IMR-90 (cell line): Measurements from ENCODE around the gene HOXA5. TPM values are rescaled to one million over a fixed set of nuclear protein-coding genes. Genes with fewer than 3 reads are reported as not detected.

Source experiments
- ATAC-seq: fragments of 200-7000 bp; cut with Tn5 transposase; 2 replicates; pipeline ENCODE4 v1.9.1; 2020; ENCODE audit warnings: low read depth, mild to moderate bottlenecking, moderate library complexity
- BruUV-seq: library from RNA; stranded (reverse); fragments of 400-500 nt; replicated peaks from 2 replicates; lab custom pipeline; 2021; lab: Mats Ljungman, UMichigan
- CTCF ChIA-PET: fragments of 300-600 bp; formaldehyde crosslinking; extraction: SDS; loops from one replicate; lab custom pipeline; 2021; ENCODE audit warnings: antibody characterized with exemption; lab: Yijun Ruan, JAX
- POLR2A ChIA-PET: fragments of 300-600 bp; sonication (Branson Sonifier 250); formaldehyde crosslinking; loops from one replicate; lab custom pipeline; 2022; ENCODE audit warnings: antibody characterized with exemption; ENCODE audit not compliant: unreplicated experiment; lab: Charles Lee
- DNase-seq: peaks from one replicate; pipeline ENCODE4 v3.0.0; 2013
- H2AFZ ChIP-seq: replicated peaks from 2 replicates; pipeline ENCODE3; 2013; ENCODE audit warnings: low read length, mild to moderate bottlenecking; ENCODE audit not compliant: poor library complexity
- H2AK5ac ChIP-seq: 2 replicates; pipeline ENCODE4 v1.6.1; 2013; ENCODE audit warnings: low read depth, low read length, inconsistent platforms
- H2AK9ac ChIP-seq: replicated peaks from 2 replicates; pipeline ENCODE3; 2013; ENCODE audit warnings: mild to moderate bottlenecking, low read depth, low read length, moderate library complexity; ENCODE audit not compliant: poor library complexity
- H2BK120ac ChIP-seq: 2 replicates; pipeline ENCODE4 v1.6.1; 2013; ENCODE audit warnings: low read depth, low read length, inconsistent platforms
- H2BK15ac ChIP-seq: 3 replicates; pipeline ENCODE4 v1.6.1; 2013; ENCODE audit warnings: low read depth, low read length, inconsistent platforms
- H2BK20ac ChIP-seq: 2 replicates; pipeline ENCODE4 v1.6.1; 2013; ENCODE audit warnings: low read depth, mild to moderate bottlenecking, inconsistent platforms, low read length, moderate library complexity
- H2BK5ac ChIP-seq: 2 replicates; pipeline ENCODE4 v1.6.1; 2013; ENCODE audit warnings: mild to moderate bottlenecking, low read depth, low read length, inconsistent platforms; ENCODE audit not compliant: poor library complexity, severe bottlenecking
- H3K14ac ChIP-seq: replicated peaks from 2 replicates; pipeline ENCODE4 v1.6.1; 2013; ENCODE audit warnings: low read depth, low read length, inconsistent platforms
- H3K18ac ChIP-seq: 2 replicates; pipeline ENCODE4 v1.6.1; 2013; ENCODE audit warnings: low read depth, low read length, control low read depth
- H3K23ac ChIP-seq: 2 replicates; pipeline ENCODE4 v1.6.1; 2013; ENCODE audit warnings: low read depth, low read length, inconsistent platforms
- H3K27ac ChIP-seq: 2 replicates; pipeline ENCODE4 v1.5.1; 2013; ENCODE audit warnings: mild to moderate bottlenecking, control low read depth, low read length; ENCODE audit not compliant: insufficient read depth
- H3K27me3 ChIP-seq: 2 replicates; pipeline ENCODE4 v1.6.1; 2013; ENCODE audit warnings: low read length; ENCODE audit not compliant: control insufficient read depth, insufficient read depth
- H3K36me3 ChIP-seq: 2 replicates; pipeline ENCODE4 v1.6.1; 2013; ENCODE audit warnings: low read length, mixed read lengths; ENCODE audit not compliant: control insufficient read depth, insufficient read depth
- H3K4ac ChIP-seq: 2 replicates; pipeline ENCODE4 v1.6.1; 2013; ENCODE audit warnings: low read depth, low read length, inconsistent platforms
- H3K4me1 ChIP-seq: 2 replicates; pipeline ENCODE4 v1.6.1; 2013; ENCODE audit warnings: low read length, mixed read lengths; ENCODE audit not compliant: control insufficient read depth, insufficient read depth
- H3K4me2 ChIP-seq: 2 replicates; pipeline ENCODE4 v1.6.1; 2013; ENCODE audit warnings: low read depth, mild to moderate bottlenecking, control low read depth, low read length, moderate library complexity
- H3K4me3 ChIP-seq: 2 replicates; pipeline ENCODE4 v1.5.1; 2013; ENCODE audit warnings: low read depth, mild to moderate bottlenecking, control low read depth, low read length, moderate library complexity; ENCODE audit not compliant: insufficient read depth
- H3K56ac ChIP-seq: 2 replicates; pipeline ENCODE4 v1.6.1; 2013; ENCODE audit warnings: low read length, inconsistent platforms; ENCODE audit not compliant: insufficient read depth; ENCODE audit errors: extremely low read depth
- H3K79me1 ChIP-seq, 2 experiments: 2 replicates each; pipeline ENCODE4 v1.6.1; 2013; ENCODE audit warnings: low read length in 2 of 2, inconsistent platforms in 1 of 2, low read depth in 1 of 2
- H3K9ac ChIP-seq: 2 replicates; pipeline ENCODE4 v1.6.1; 2013; ENCODE audit warnings: low read depth, low read length, control low read depth
- H3K9me1 ChIP-seq: 2 replicates; pipeline ENCODE4 v1.6.1; 2013; ENCODE audit warnings: low read length, inconsistent platforms; ENCODE audit not compliant: insufficient read depth
- H3K9me3 ChIP-seq: 2 replicates; pipeline ENCODE4 v1.6.1; 2013; ENCODE audit warnings: low read length; ENCODE audit not compliant: control insufficient read depth, insufficient read depth
- H4K20me1 ChIP-seq: 2 replicates; pipeline ENCODE4 v1.6.1; 2013; ENCODE audit warnings: low read length, inconsistent platforms; ENCODE audit not compliant: insufficient read depth
- H4K5ac ChIP-seq: 2 replicates; pipeline ENCODE4 v1.6.1; 2013; ENCODE audit warnings: mild to moderate bottlenecking, low read depth, low read length, control low read depth
- H4K8ac ChIP-seq, 2 experiments: 2 replicates each; pipeline ENCODE4 v1.6.1; 2013; ENCODE audit warnings: low read depth in 2 of 2, low read length in 2 of 2, control low read depth in 1 of 2, inconsistent platforms in 1 of 2
- H4K91ac ChIP-seq: 2 replicates; pipeline ENCODE4 v1.6.1; 2013; ENCODE audit warnings: low read depth, low read length, inconsistent platforms; ENCODE audit not compliant: insufficient read depth
- BHLHE40 ChIP-seq: fragments of 150-350 bp; IDR thresholded peaks from 2 replicates; pipeline ENCODE4 v1.6.1; 2016; ENCODE audit warnings: mild to moderate bottlenecking, low read depth, low read length
- CEBPB ChIP-seq: IDR thresholded peaks from 2 replicates; pipeline ENCODE4 v1.6.1; 2012; ENCODE audit warnings: low read depth, low read length, improper control_type of control experiment
- CHD1 ChIP-seq: IDR thresholded peaks from 2 replicates; pipeline ENCODE4 v1.6.1; 2012; ENCODE audit warnings: low read depth, low read length, improper control_type of control experiment
- FOS ChIP-seq: fragments of 150-350 bp; IDR thresholded peaks from 2 replicates; pipeline ENCODE4 v1.6.1; 2016; ENCODE audit warnings: low read depth, low read length
- MAFK ChIP-seq: IDR thresholded peaks from 2 replicates; pipeline ENCODE4 v1.6.1; 2012; ENCODE audit warnings: low read depth, low read length, improper control_type of control experiment
- MAZ ChIP-seq: IDR thresholded peaks from 2 replicates; pipeline ENCODE4 v1.6.1; 2012; ENCODE audit warnings: low read depth, mild to moderate bottlenecking, low read length, improper control_type of control experiment, moderate library complexity, borderline replicate concordance
- MXI1 ChIP-seq: IDR thresholded peaks from 2 replicates; pipeline ENCODE4 v1.6.1; 2012; ENCODE audit warnings: low read depth, mild to moderate bottlenecking, low read length, moderate library complexity, borderline replicate concordance
- NFE2L2 ChIP-seq: fragments of 150-350 bp; IDR thresholded peaks from 2 replicates; pipeline ENCODE4 v1.6.1; 2016; ENCODE audit warnings: low read depth, mild to moderate bottlenecking, low read length
- RAD21 ChIP-seq: IDR thresholded peaks from 2 replicates; pipeline ENCODE4 v1.6.1; 2012; ENCODE audit warnings: low read length, improper control_type of control experiment
- RCOR1 ChIP-seq: IDR thresholded peaks from 2 replicates; pipeline ENCODE4 v1.6.1; 2012; ENCODE audit warnings: mild to moderate bottlenecking, low read length, improper control_type of control experiment; ENCODE audit not compliant: insufficient replicate concordance
- RFX5 ChIP-seq: IDR thresholded peaks from 2 replicates; pipeline ENCODE4 v1.8.0; 2012; ENCODE audit warnings: low read depth, mild to moderate bottlenecking, low read length, moderate library complexity
- SMC3 ChIP-seq: fragments of 150-350 bp; IDR thresholded peaks from 2 replicates; pipeline ENCODE4 v1.6.1; 2016; ENCODE audit warnings: low read depth, mild to moderate bottlenecking, antibody characterized with exemption, low read length, moderate library complexity
- WGBS, 2 experiments: methylation state at CpG; one replicate each; pipeline versions ENCODE4 v1.1.5 to v1.1.7; 2013; ENCODE audit warnings: missing lambda C conversion rate in 2 of 2; ENCODE audit not compliant: insufficient read length in 1 of 2; ENCODE audit errors: extremely low coverage in 2 of 2; 5-methylcytosine and 5-hydroxymethylcytosine counted together
- dilution Hi-C: fragments of 300-500 bp; cut with HindIII; formaldehyde crosslinking; loops from one replicate; pipeline ENCODE4 v1.14.3; 2018; ENCODE audit warnings: low sequenced_read_pairs; ENCODE audit not compliant: unreplicated experiment
- in situ Hi-C: fragments of 300-500 bp; cut with MboI; formaldehyde crosslinking; loops from 3 replicates; pipeline ENCODE4 v1.14.3; 2019; ENCODE audit warnings: low sequenced_read_pairs, inconsistent platforms, mixed read lengths
- intact Hi-C: fragments of 100-400 bp; cut with micrococcal nuclease; formaldehyde crosslinking; loops from 2 replicates; pipeline ENCODE4 v1.10.0; 2022
- polyA plus RNA-seq, 3 experiments: library from polyadenylated mRNA; depleted of rRNA; stranded (reverse); fragments of >200 nt; gene quantifications; 2 replicates each; pipeline ENCODE4 v1.2.3, GENCODE V29; 2012; ENCODE audit warnings: low replicate concordance in 1 of 3
- total RNA-seq: library from RNA; depleted of rRNA; stranded (reverse); fragments of >200 nt; gene quantifications from 2 replicates; pipeline ENCODE4 v1.2.3, GENCODE V29; 2012
- TF ChIP-seq, protein P1 (sequence below): fragments of 150-350 bp; IDR thresholded peaks from 2 replicates; pipeline ENCODE4 v1.6.1; 2016; ENCODE audit warnings: low read depth, mild to moderate bottlenecking, low read length, moderate library complexity, borderline replicate concordance
- TF ChIP-seq, protein P2 (sequence below): conservative IDR thresholded peaks from 2 replicates; pipeline ENCODE4 v1.5.1; 2012; ENCODE audit warnings: mild to moderate bottlenecking, low read depth, low read length, improper control_type of control experiment
- TF ChIP-seq, protein P3 (sequence below): fragments of 150-350 bp; IDR thresholded peaks from 2 replicates; pipeline ENCODE4 v1.6.1; 2017; ENCODE audit warnings: mild to moderate bottlenecking, antibody characterized with exemption, low read length, low read depth

Gene HOXA5
- total and polyA plus RNA-seq, 2 of the 4 experiments (the other 2 are of a cell fraction) = 19.9 to 29.4 TPM

DNA sequence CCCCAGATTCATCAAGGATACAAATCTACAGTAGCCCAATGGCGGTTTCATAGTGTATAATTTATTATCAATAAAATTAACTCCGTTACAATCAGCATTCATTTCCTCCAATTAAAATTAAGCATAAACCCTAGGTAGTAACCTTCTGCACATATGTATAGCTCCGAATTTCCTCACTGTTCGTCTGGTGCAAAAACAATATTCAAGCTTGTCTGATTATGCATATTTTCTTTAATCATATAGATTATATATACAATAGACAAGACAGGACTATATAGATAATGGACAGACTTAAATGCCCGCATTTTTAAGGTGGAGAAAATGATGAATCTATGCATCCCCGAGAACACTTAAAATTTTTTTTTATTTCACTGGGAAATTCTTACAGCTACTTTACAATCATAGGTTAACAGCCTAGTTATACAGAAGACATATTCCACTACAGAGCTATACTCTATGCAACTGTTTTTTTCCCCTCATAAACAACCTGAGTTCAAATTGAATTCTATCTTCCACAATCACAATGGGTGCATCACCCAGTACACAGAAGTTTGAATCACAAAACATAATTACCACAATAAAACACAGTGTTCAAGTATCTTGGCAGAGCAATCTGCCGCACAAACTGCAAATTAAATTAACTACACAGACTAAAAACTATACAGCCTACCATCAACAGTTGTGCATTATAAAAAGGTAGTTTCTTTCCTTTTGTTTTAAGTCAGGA, 19.2 kb upstream of the HOXA5 start:
- Histone ChIP-seq H4K5ac (no peak overlapping the region), H3K18ac (no peak overlapping the region), H4K20me1 (no peaks in the 10 kb centered on the region), H3K36me3 (no peaks in the 10 kb centered on the region), H3K79me1 (no peaks in the 10 kb centered on the region), H2AFZ (no peak overlapping the region), H3K4me3 (no peak overlapping the region), H4K91ac (no peak overlapping the region), H3K56ac (no peak overlapping the region), H2BK15ac (no peak overlapping the region), H3K4ac (no peak overlapping the region), H3K9me1 (no peaks in the 10 kb centered on the region), H3K23ac (no peak overlapping the region), H2AK5ac (no peak overlapping the region), H3K14ac (no peak overlapping the region), H3K27me3 (peaks cover 48% of the 10 kb centered on the region), H4K8ac (no peak overlapping the region), H3K9me3 (peaks cover 11% of the 10 kb centered on the region; the same call in 1 of the 2 replicates), H2BK5ac (no peak overlapping the region), H2BK20ac (no peak overlapping the region), H3K4me2 (no peak overlapping the region), H3K4me1 (no peaks in the 10 kb centered on the region; the same call in 1 of the 2 replicates), H2AK9ac (no peak overlapping the region), H2BK120ac (no peak overlapping the region), H3K27ac (no peak overlapping the region), H3K9ac (no peak overlapping the region)
- dilution Hi-C loops (no loop called here), intact Hi-C loops (loop anchor here (5.0 to 10.0 kb wide), 2 partner anchors 960 to 1908 kb away; partner anchors contain the start of genes CBX3 and HNRNPA2B1), in situ Hi-C loops (no loop called here)
- no TSS peak for BruUV-seq
- no CpG with 5 or more reads among the region's 7 CpGs for WGBS, 2 experiments
- ATAC-seq (no peak), DNase-seq (no peak)
- CTCF ChIA-PET = interaction anchor here (0.6 to 1.5 kb wide), 2 partner anchors 42 to 793 kb away, joined by 6 read pairs; no protein-coding TSS in a partner anchor
- POLR2A ChIA-PET = no interaction called here
- TF ChIP-seq CEBPB = no peak
- no peak for TF ChIP-seq FOS
- no peak for TF ChIP-seq NFE2L2
- no peak for TF ChIP-seq MAFK
- no peak for TF ChIP-seq RAD21
- TF ChIP-seq, protein P1, sequence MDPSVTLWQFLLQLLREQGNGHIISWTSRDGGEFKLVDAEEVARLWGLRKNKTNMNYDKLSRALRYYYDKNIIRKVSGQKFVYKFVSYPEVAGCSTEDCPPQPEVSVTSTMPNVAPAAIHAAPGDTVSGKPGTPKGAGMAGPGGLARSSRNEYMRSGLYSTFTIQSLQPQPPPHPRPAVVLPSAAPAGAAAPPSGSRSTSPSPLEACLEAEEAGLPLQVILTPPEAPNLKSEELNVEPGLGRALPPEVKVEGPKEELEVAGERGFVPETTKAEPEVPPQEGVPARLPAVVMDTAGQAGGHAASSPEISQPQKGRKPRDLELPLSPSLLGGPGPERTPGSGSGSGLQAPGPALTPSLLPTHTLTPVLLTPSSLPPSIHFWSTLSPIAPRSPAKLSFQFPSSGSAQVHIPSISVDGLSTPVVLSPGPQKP = no peak
- TF ChIP-seq RFX5 = no peak
- TF ChIP-seq CHD1 = no peak
- no peak for TF ChIP-seq MAZ
- TF ChIP-seq, protein P2, sequence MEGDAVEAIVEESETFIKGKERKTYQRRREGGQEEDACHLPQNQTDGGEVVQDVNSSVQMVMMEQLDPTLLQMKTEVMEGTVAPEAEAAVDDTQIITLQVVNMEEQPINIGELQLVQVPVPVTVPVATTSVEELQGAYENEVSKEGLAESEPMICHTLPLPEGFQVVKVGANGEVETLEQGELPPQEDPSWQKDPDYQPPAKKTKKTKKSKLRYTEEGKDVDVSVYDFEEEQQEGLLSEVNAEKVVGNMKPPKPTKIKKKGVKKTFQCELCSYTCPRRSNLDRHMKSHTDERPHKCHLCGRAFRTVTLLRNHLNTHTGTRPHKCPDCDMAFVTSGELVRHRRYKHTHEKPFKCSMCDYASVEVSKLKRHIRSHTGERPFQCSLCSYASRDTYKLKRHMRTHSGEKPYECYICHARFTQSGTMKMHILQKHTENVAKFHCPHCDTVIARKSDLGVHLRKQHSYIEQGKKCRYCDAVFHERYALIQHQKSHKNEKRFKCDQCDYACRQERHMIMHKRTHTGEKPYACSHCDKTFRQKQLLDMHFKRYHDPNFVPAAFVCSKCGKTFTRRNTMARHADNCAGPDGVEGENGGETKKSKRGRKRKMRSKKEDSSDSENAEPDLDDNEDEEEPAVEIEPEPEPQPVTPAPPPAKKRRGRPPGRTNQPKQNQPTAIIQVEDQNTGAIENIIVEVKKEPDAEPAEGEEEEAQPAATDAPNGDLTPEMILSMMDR = no peak
- TF ChIP-seq BHLHE40 = no peak
- TF ChIP-seq MXI1 = no peak
- no peak for TF ChIP-seq RCOR1
- TF ChIP-seq, protein P3, sequence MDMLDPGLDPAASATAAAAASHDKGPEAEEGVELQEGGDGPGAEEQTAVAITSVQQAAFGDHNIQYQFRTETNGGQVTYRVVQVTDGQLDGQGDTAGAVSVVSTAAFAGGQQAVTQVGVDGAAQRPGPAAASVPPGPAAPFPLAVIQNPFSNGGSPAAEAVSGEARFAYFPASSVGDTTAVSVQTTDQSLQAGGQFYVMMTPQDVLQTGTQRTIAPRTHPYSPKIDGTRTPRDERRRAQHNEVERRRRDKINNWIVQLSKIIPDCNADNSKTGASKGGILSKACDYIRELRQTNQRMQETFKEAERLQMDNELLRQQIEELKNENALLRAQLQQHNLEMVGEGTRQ = no peak
- TF ChIP-seq SMC3 = no peak
